ENCODE data around the gene EPB41. TPM values are rescaled to one million over a fixed set of nuclear protein-coding genes. Genes with fewer than 3 reads are reported as not detected.
"Not testable (repeated sequence)": the region's sequence is repeated elsewhere in the genome, so short reads cannot be mapped to it uniquely, and the experiment has no call there.

EPB41 gene
- total RNA-seq, 1 experiment from 2014 or later, result 20.5 TPM

GRCh38 chr1:29133861-29134694, 219.7 kb downstream of the EPB41 start:
- DNase-seq (ENCODE audit: low spot score), result no peak

- DNase-seq (ENCODE audit: low spot score), result no peak
Measured at GRCh38 chr1:29134695-29135028, 220.3 kb downstream of the EPB41 start.

- no peak for DNase-seq (ENCODE audit: low spot score)
Measured at GRCh38 chr1:29136391-29136915, 222.1 kb downstream of the EPB41 start.

- no peak for DNase-seq (ENCODE audit: low spot score)
Measured at GRCh38 chr1:29142714-29143113, 228.3 kb downstream of the EPB41 start.

GRCh38 chr1:29144178-29144577, 229.8 kb downstream of the EPB41 start:
- no peak for DNase-seq (ENCODE audit: low spot score)

- DNase-seq (ENCODE audit: low spot score), result peak; percentile 10
Measured at GRCh38 chr1:29145739-29146437, 231.5 kb downstream of the EPB41 start.

GRCh38 chr1:29148656-29149491, 234.5 kb downstream of the EPB41 start:
- DNase-seq (ENCODE audit: low spot score), result no peak

GRCh38 chr1:29150346-29150745, 236.0 kb downstream of the EPB41 start:
- DNase-seq (ENCODE audit: low spot score), result not testable (repeated sequence)

GRCh38 chr1:29152046-29152805, 237.9 kb downstream of the EPB41 start:
- no peak for DNase-seq (ENCODE audit: low spot score)

GRCh38 chr1:29156543-29157268, 242.3 kb downstream of the EPB41 start:
- no peak for DNase-seq (ENCODE audit: low spot score)

- DNase-seq (ENCODE audit: low spot score), result no peak
Measured at GRCh38 chr1:29157269-29157601, 242.9 kb downstream of the EPB41 start.

- DNase-seq (ENCODE audit: low spot score), result no peak
Measured at GRCh38 chr1:29159773-29160172, 245.4 kb downstream of the EPB41 start.

GRCh38 chr1:29162025-29162424, 247.7 kb downstream of the EPB41 start:
- no peak for DNase-seq (ENCODE audit: low spot score)

- DNase-seq (ENCODE audit: low spot score), result no peak
Measured at GRCh38 chr1:29162476-29163138, 248.2 kb downstream of the EPB41 start.

GRCh38 chr1:29164588-29164987, 250.2 kb downstream of the EPB41 start:
- no peak for DNase-seq (ENCODE audit: low spot score)

GRCh38 chr1:29166291-29166878, 252.0 kb downstream of the EPB41 start:
- no peak for DNase-seq (ENCODE audit: low spot score)

GRCh38 chr1:29167904-29168303, 253.5 kb downstream of the EPB41 start:
- no peak for DNase-seq (ENCODE audit: low spot score)

Data from A172 (cell line).